ENCODE results near the gene P2RY8.

P2RY8 gene

GRCh38 chrX:1462110-1462509 is 74.9 kb downstream of the P2RY8 start (continued):
- no peak for TF ChIP-seq ZNF362 (tag by site-specific recombination; IDR thresholded peaks at IDR 0.05)

GRCh38 chrX:1455948-1456280 is 81.1 kb downstream of the P2RY8 start:
- Histone ChIP-seq H3K9me3 (ENCODE audit: control insufficient read depth, insufficient read depth, low read depth, low read length) (no peaks in the 10 kb centered on the region), H3K27ac (ENCODE audit: extremely low read depth, low read depth, low read length) (no peak overlapping the region), H3K36me3 (ENCODE audit: control insufficient read depth in 2 of 2, insufficient read depth in 1 of 2, low read length in 2 of 2) (no peaks in the 10 kb centered on the region), H3K4me1 (ENCODE audit: control insufficient read depth, insufficient read depth, low read length) (no peaks in the 10 kb centered on the region), H3K4me3 (ENCODE audit: low read depth, low read length) (no peak overlapping the region)
- ChIA-PET POLR2A (no interaction called here), CTCF (no interaction called here)
- TF ChIP-seq ZNF629 (tag by site-specific recombination; IDR thresholded peaks at IDR 0.05) (no peak), ZEB2 (tag by site-specific recombination; IDR thresholded peaks at IDR 0.05) (no peak), TCF7L2 (IDR thresholded peaks at IDR 0.05; ENCODE audit: borderline replicate concordance, low read depth, low read length) (no peak), ZNF37A (tag by site-specific recombination; IDR thresholded peaks at IDR 0.05) (no peak), ZNF776 (tag by site-specific recombination; IDR thresholded peaks at IDR 0.05; ENCODE audit: borderline replicate concordance) (no peak)

- peak overlapping the region; percentile 31 for H3K4me3 ChIP-seq (ENCODE audit: low read depth, low read length)
- H3K36me3 ChIP-seq (ENCODE audit: control insufficient read depth in 2 of 2, insufficient read depth in 1 of 2, low read length in 2 of 2) = no peaks in the 10 kb centered on the region
- H3K9me3 ChIP-seq (ENCODE audit: control insufficient read depth, insufficient read depth, low read depth, low read length) = no peaks in the 10 kb centered on the region
- no peak overlapping the region for H3K27ac ChIP-seq (ENCODE audit: extremely low read depth, low read depth, low read length)
- ChIA-PET POLR2A (no interaction called here), CTCF (no interaction called here)
- no peaks in the 10 kb centered on the region for H3K4me1 ChIP-seq (ENCODE audit: control insufficient read depth, insufficient read depth, low read length)
- TF ChIP-seq ZBTB48 (tag by site-specific recombination; IDR thresholded peaks at IDR 0.05) (0 out of 2 replicates have a peak, but pooled peaks have one; percentile 29), GLIS1 (tag by site-specific recombination; IDR thresholded peaks at IDR 0.05) (peak; percentile 79), PRDM4 (tag by site-specific recombination; IDR thresholded peaks at IDR 0.05) (no peak), KLF8 (tag by site-specific recombination; IDR thresholded peaks at IDR 0.05) (peak; percentile 88), ZBTB10 (tag by site-specific recombination; IDR thresholded peaks at IDR 0.05) (peak; percentile 87), ZNF121 (tag by site-specific recombination; IDR thresholded peaks at IDR 0.05) (no peak), ZNF423 (tag by site-specific recombination; IDR thresholded peaks at IDR 0.05) (no peak), ZNF639 (tag by site-specific recombination; IDR thresholded peaks at IDR 0.05) (no peak), SP3 (tag by site-specific recombination; IDR thresholded peaks at IDR 0.05) (peak; percentile 60), ZFHX2 (tag by site-specific recombination; conservative IDR thresholded peaks at IDR 0.05) (peak; percentile 37; the same call in 1 of the 2 replicates), KLF9 (tag by site-specific recombination; IDR thresholded peaks at IDR 0.05; ENCODE audit: low read depth) (0 out of 2 replicates have a peak, but pooled peaks have one; percentile 19), KLF17 (tag by site-specific recombination; IDR thresholded peaks at IDR 0.05) (peak; percentile 79; the same call in 1 of the 2 replicates), SP2 (tag by site-specific recombination; IDR thresholded peaks at IDR 0.05) (peak; percentile 27), ZBTB8A (tag by site-specific recombination; IDR thresholded peaks at IDR 0.05) (peak; percentile 86), GLIS2 (tag by site-specific recombination; IDR thresholded peaks at IDR 0.05) (peak; percentile 80), ZNF777 (tag by site-specific recombination; IDR thresholded peaks at IDR 0.05; ENCODE audit: borderline replicate concordance) (no peak), PBX3 (CRISPR knock-in tag; IDR thresholded peaks at IDR 0.05) (peak; percentile 50; the same call in 1 of the 2 replicates)
These were observed 82.8 kb downstream of the P2RY8 start for GRCh38 chrX:1453951-1454785.

All from HEK293 (cell line).